HL-60 (cell line): Measurements from ENCODE around the gene FAM120A.

ENCODE experiments used
- DNase-seq, 2 experiments: peaks; one replicate each; pipeline ENCODE4 v3.0.0-alpha.2; 2010 to 2020; ENCODE audit warnings: low read depth in 1 of 2, low spot score in 1 of 2
- H3K27ac ChIP-seq: fragments of 250-450 bp; sonication (Bioruptor Pico); replicated peaks from 2 replicates; pipeline ENCODE4 v1.5.1; 2020; ENCODE audit warnings: mild to moderate bottlenecking, moderate library complexity
- H3K27me3 ChIP-seq: fragments of 250-450 bp; sonication (Bioruptor Pico); 2 replicates; pipeline ENCODE4 v1.5.1; 2021; ENCODE audit warnings: mild to moderate bottlenecking, moderate library complexity; ENCODE audit not compliant: insufficient read depth, poor library complexity, severe bottlenecking
- H3K4me3 ChIP-seq: replicated peaks from 2 replicates; pipeline ENCODE4 v1.5.1; 2011; ENCODE audit warnings: mild to moderate bottlenecking, control low read depth, low read length; ENCODE audit not compliant: insufficient read depth
- GABPA ChIP-seq: IDR thresholded peaks from 2 replicates; pipeline ENCODE4 v1.6.1; 2012; ENCODE audit warnings: low read depth
- POLR2AphosphoS5 ChIP-seq: IDR thresholded peaks from 2 replicates; pipeline ENCODE4 v1.6.1; 2012; ENCODE audit warnings: low read depth
- SPI1 ChIP-seq: IDR thresholded peaks from 2 replicates; pipeline ENCODE4 v1.6.1; 2012; ENCODE audit warnings: low read depth, mild to moderate bottlenecking, borderline replicate concordance
- TF ChIP-seq, protein P1 (sequence below): IDR thresholded peaks from 2 replicates; pipeline ENCODE4 v1.6.1; 2012; ENCODE audit warnings: low read depth; ENCODE audit not compliant: insufficient replicate concordance
- TF ChIP-seq, protein P2 (sequence below): IDR thresholded peaks from one replicate; pipeline ENCODE4 v1.5.1; 2011; ENCODE audit warnings: low read length, control low read depth, inconsistent platforms; ENCODE audit not compliant: insufficient read depth

Gene FAM120A

GRCh38 chr9:93468763-93469456, 17.4 kb downstream of the FAM120A start:
- TF ChIP-seq, protein P1, sequence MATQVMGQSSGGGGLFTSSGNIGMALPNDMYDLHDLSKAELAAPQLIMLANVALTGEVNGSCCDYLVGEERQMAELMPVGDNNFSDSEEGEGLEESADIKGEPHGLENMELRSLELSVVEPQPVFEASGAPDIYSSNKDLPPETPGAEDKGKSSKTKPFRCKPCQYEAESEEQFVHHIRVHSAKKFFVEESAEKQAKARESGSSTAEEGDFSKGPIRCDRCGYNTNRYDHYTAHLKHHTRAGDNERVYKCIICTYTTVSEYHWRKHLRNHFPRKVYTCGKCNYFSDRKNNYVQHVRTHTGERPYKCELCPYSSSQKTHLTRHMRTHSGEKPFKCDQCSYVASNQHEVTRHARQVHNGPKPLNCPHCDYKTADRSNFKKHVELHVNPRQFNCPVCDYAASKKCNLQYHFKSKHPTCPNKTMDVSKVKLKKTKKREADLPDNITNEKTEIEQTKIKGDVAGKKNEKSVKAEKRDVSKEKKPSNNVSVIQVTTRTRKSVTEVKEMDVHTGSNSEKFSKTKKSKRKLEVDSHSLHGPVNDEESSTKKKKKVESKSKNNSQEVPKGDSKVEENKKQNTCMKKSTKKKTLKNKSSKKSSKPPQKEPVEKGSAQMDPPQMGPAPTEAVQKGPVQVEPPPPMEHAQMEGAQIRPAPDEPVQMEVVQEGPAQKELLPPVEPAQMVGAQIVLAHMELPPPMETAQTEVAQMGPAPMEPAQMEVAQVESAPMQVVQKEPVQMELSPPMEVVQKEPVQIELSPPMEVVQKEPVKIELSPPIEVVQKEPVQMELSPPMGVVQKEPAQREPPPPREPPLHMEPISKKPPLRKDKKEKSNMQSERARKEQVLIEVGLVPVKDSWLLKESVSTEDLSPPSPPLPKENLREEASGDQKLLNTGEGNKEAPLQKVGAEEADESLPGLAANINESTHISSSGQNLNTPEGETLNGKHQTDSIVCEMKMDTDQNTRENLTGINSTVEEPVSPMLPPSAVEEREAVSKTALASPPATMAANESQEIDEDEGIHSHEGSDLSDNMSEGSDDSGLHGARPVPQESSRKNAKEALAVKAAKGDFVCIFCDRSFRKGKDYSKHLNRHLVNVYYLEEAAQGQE: no peak
- TF ChIP-seq SPI1 (no peak), POLR2AphosphoS5 (no peak), GABPA (no peak)
- TF ChIP-seq, protein P2, sequence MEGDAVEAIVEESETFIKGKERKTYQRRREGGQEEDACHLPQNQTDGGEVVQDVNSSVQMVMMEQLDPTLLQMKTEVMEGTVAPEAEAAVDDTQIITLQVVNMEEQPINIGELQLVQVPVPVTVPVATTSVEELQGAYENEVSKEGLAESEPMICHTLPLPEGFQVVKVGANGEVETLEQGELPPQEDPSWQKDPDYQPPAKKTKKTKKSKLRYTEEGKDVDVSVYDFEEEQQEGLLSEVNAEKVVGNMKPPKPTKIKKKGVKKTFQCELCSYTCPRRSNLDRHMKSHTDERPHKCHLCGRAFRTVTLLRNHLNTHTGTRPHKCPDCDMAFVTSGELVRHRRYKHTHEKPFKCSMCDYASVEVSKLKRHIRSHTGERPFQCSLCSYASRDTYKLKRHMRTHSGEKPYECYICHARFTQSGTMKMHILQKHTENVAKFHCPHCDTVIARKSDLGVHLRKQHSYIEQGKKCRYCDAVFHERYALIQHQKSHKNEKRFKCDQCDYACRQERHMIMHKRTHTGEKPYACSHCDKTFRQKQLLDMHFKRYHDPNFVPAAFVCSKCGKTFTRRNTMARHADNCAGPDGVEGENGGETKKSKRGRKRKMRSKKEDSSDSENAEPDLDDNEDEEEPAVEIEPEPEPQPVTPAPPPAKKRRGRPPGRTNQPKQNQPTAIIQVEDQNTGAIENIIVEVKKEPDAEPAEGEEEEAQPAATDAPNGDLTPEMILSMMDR: no peak
- no peaks in the 10 kb centered on the region for H3K27me3 ChIP-seq
- no peak overlapping the region for H3K4me3 ChIP-seq
- no peak overlapping the region for H3K27ac ChIP-seq
- no peak for DNase-seq

DNA sequence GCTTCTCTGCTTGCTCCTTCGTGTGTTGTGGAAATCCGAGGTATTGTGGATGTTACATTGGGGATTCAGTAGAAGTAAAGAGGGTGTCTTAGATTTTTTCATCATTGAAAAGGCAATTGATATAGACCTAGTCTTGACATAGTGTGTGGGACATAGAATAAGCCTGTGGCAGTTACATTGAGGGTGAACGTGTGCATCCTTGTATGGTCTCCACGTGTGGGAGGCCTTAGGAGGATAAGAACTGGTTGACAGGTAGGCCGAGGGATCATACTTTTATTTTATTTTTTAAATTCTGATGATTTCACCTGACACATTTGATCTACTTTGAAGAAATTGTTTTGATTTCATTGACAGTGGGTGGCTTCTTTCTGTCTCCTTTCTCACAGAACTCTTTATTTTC, 18.9 kb downstream of the FAM120A start:
- DNase-seq: no peak
- Histone ChIP-seq H3K4me3 (no peak overlapping the region), H3K27me3 (no peaks in the 10 kb centered on the region), H3K27ac (no peak overlapping the region)
- TF ChIP-seq GABPA (no peak), SPI1 (no peak), POLR2AphosphoS5 (no peak)
- TF ChIP-seq, protein P1: no peak
- TF ChIP-seq, protein P2: no peak

GRCh38 chr9:93471124-93471523, 19.6 kb downstream of the FAM120A start:
- TF ChIP-seq SPI1: no peak
- TF ChIP-seq POLR2AphosphoS5: no peak
- TF ChIP-seq, protein P2: no peak
- TF ChIP-seq GABPA: no peak
- TF ChIP-seq, protein P1: no peak
- Histone ChIP-seq H3K27me3 (no peaks in the 10 kb centered on the region), H3K4me3 (no peak overlapping the region), H3K27ac (no peak overlapping the region)
- DNase-seq: no peak
